GM18499 (cell line): ENCODE measurements around the gene LRRC45.

Experiments
- ATAC-seq: cut with Tn5 transposase; IDR thresholded peaks from one replicate; pipeline ENCODE4 v1.9.1; 2021; ENCODE audit warnings: moderate number of reproducible peaks; ENCODE audit not compliant: insufficient read depth, unreplicated experiment

The LRRC45 gene

GRCh38 chr17:82017612-82018151, 5.4 kb upstream of the LRRC45 start:
- ATAC-seq, result no peak

GRCh38 chr17:82018152-82018988, 4.7 kb upstream of the LRRC45 start:
- ATAC-seq, result no peak

DNA sequence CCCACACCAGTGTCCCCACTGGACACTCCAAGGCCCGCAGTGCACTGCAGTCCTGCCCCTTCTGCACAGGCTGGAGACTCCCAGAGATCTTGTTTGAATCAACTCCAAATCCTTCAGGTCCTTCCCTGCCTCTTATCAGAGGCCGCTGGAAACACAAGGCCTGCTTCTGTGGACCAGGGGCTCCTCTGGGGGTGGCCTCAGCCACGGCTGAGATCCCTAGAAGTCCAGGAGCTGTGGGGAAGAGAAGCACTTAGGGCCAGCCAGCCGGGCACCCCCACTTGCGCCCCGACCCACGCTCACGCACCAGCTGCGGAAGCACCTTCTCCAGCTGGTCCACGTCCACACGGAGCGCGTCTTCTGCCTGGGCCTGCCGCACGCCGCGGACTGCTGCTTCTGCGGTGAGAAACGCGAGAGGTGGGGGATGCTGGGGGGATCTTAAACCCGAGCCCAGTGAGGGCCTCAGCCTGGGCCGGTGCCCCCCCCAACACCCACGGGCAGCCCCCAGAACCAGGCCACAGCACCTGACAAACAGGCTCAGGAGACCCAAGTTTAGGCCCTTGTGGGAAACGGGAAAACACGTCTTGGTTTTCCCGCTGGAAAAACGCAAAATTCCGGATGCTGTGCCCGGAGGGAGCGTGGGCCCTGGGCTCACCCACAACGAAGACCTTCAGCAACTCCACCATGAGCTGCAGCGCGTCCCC, 4.0 kb upstream of the LRRC45 start:
- no peak for ATAC-seq

GRCh38 chr17:82019690-82020571, 3.2 kb upstream of the LRRC45 start:
- no peak for ATAC-seq

- ATAC-seq, result no peak
Measured at GRCh38 chr17:82020572-82021106, 2.5 kb upstream of the LRRC45 start.

DNA sequence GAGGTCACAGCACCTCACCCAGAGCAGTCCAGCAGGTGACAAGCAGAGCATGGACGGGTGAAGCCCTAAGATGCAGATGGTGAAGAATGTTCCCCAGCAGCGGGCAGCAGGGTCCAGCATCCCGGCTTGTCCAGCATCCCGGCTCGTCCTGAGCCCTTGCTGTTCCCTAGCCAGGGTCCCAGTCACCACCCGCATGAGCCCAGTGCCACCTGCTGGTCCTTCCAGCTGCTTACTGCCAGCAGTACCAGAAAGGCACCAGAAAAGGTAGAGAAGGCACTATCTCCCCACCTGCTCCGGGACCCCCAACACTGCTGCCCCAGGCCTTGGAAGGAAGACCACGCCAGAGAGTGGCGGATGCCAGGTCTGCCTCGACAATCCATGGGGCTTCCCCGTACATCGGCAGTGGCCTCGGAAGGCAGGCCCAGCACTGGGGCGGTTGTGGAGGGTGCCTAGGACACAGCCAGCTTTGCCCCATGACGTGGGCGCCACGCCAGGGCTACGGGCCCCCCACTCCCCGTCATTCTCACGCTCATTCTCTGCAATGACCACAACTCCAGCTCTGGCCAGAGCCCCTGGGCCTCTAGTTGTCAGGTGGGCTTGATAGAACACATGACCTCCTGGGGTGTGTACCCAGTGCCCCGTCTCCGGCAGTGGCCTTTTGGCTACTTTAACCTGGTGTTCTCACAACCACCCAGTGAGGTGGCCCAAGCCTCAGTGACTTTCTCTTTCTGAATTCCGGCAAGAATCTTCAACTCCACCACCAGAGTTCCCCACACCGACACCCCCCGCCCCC, 1.8 kb upstream of the LRRC45 start:
- ATAC-seq, result no peak

GRCh38 chr17:82021900-82022309, 1.2 kb upstream of the LRRC45 start:
- ATAC-seq, result no peak

DNA sequence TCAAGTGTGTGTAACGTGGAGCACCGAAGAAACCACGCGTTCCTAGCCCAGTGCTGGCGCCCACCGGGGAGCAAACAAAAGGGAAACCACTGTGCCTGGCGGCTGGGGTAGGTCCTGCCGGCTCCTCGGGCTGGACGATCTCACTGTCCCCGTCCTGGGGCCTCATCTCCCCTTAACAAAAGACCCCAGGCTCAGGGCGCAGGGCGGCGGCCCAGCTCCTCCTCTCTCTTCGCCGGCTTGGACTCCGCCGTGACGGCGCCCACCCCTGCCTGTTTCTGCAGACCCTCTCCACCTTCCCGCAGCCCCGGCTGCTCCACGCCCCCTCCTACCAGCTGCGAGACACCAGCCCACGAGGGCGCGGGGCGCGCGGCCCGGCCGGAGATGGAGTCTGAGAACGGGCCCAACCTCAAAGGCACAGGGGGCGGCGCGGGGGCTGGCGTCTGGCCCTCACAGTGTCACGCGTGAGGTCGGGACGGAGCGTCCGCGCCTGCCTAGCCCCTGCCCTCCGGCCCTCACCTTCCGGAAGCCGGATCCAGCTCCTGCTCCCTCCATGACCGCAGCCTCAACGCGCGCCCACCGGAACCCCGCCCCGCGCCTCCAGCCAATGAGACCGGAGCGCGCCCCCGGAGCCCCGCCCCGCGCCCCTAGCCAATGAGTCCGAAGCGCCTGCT, 660 bp upstream of the LRRC45 start, which contains the start of gene CENPX:
Gene CENPX, minus strand, starts transcription at position 569 of the 671 bp plus-strand sequence. Its CDS starts 17 bp downstream, at position 552.
- peak; percentile 5 for ATAC-seq

DNA sequence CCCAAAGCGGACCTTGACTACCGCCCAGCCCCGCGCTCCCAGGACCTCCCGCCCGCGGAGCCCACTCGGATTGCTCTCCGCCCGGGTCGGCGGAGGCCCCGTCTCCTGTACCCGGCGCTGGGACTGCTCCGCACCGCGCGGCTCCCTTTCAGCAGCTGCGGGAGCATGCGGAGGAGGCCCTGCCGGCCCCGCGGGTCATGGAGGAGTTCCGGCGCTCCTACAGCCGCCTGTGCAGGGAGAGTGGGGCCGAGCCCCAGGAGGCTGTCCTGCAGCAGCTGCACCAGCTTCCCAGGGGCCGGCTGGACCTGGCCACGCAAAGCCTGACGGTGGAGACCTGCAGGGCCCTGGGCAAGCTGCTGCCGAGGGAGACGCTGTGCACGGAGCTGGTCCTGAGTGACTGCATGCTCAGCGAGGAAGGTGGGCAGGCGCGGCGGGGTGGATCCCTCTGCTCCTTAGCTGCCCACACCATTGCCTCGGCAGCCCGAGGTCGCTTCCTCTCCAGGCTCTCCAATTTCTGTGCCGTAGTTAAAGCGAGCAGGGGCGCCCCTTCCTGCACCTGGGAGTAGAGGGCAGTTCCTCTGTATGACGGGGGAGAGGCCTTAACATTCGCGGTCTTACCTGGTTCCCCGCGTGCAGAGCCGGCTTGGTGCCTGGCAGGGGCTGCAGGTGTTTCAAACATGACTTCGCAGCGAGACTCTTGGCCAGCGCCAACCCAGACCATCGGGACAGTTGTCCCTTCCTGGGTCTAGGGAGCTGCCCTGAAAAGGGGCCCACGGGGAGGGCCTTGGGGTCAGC, 539 bp downstream of the LRRC45 start:
- ATAC-seq, result no peak

DNA sequence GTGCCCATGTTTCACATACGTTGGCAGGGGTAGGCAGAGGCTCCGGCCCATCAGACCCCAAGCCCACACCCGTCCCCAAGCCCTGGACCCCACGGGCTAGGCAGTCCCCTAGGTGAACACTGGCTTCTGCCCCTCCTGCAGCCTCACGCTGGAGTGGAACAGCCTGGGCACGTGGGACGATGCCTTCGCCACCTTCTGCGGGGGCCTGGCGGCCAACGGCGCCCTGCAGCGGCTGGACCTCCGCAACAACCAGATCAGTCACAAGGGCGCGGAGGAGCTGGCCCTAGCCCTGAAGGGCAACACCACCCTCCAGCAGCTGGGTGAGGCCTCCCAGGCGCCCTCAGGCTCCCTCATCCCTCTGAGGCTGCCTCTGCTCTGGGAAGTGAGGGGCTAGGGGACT, 1.8 kb downstream of the LRRC45 start:
- ATAC-seq, result no peak

GRCh38 chr17:82025401-82026107, 2.4 kb downstream of the LRRC45 start:
- no peak for ATAC-seq

GRCh38 chr17:82028246-82028645, 5.1 kb downstream of the LRRC45 start:
- ATAC-seq, result no peak

- ATAC-seq, result no peak
Measured at GRCh38 chr17:82028966-82029365, 5.9 kb downstream of the LRRC45 start.

DNA sequence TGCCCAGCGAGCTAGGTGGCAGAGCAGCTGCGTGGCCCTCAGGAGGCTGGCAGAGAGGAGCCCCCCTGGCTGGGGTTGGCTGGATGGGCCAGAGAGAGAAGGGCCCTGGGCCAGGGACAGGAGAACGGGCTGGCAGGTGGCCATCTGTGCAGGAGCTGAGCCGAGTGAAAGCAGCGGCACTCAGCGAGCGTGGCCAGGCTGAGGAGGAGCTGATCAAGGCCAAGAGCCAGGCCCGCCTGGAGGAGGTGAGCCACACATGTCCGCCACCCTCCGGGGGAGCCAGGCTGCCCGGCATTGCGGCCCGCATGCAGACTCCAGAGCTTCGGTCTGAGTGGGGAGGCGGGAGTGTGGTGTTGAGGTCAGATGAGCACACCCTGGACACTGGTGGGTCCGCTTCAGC, 6.3 kb downstream of the LRRC45 start:
- no peak for ATAC-seq

DNA sequence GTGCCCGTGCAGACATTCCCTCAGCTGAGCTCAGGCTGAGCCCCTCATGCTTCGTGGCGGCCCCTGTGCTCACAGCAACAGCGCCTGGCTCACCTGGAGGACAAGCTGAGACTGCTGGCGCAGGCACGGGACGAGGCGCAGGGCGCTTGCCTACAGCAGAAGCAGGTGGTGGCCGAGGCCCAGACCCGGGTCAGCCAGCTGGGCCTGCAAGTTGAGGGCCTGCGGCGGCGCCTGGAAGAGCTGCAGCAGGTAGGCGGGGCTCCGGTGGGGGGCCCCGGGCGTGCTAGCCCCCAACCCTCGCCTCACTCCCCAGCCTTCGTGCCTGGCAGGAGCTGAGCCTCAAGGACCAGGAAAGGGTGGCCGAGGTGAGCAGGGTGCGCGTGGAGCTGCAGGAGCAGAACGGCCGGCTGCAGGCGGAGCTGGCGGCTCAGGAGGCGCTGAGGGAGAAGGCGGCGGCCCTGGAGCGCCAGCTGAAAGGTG, 6.9 kb downstream of the LRRC45 start:
- no peak for ATAC-seq

DNA sequence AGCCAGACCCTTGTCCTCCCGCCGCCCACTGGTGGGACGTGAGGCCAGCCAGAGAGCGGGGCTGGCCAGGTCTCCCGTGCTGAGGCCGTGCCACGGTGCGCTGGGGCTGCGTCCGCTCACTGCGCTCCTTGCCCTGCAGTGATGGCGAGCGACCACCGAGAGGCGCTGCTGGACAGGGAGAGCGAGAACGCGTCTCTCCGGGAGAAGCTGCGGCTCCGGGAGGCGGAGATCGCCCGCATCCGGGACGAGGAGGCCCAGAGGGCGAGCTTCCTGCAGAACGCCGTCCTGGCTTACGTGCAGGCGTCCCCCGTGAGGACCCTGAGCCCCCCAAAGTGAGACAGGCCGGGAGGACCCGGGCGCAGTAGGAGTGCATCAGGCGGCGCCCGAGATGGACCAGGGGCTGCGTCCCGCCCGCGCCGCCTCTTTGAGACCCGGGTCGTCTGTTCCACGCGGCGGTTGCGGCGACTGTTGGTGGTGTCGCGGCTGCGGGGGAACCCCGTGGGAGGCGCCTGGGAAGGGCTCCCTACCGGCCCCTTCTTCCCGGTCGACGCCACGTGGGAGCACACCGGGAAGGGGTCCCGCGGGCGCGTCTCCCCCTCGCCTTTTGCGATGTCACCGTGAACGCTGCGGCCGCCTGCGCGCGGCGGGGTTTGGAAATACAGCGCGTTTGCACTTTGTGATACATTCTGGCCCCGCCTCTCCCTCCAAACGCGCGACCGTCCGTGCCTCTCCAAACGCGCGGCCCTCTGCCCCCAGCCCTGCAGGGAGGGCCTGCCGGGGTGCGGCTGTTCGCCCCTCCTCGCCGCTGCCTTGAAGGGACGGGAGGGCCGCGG, 7.6 kb downstream of the LRRC45 start:
- ATAC-seq, result no peak
